ENCODE measurements around the gene OPN1MW.
"Not testable (repeated sequence)": the region's sequence is repeated elsewhere in the genome, so short reads cannot be mapped to it uniquely, and the experiment has no call there.

Gene OPN1MW

GRCh38 chrX:154182296-154182695 is at the start of gene OPN1MW:
TSS of gene OPN1MW (plus strand) at chrX:154182596. CDS start at chrX:154182678, 82 bp downstream.
- DNase-seq (ENCODE audit: low read depth), result not testable (repeated sequence)

- DNase-seq (ENCODE audit: low read depth), result no peak
Observed at GRCh38 chrX:154135458-154136229, 46.8 kb upstream of the OPN1MW start.

GRCh38 chrX:154136627-154137161 is 45.7 kb upstream of the OPN1MW start:
- peak; percentile 27 for DNase-seq (ENCODE audit: low read depth)

GRCh38 chrX:154138857-154139256 is 43.5 kb upstream of the OPN1MW start:
- DNase-seq (ENCODE audit: low read depth), result no peak

- DNase-seq (ENCODE audit: low read depth), result no peak
Observed at GRCh38 chrX:154140206-154140605, 42.2 kb upstream of the OPN1MW start.

- DNase-seq (ENCODE audit: low read depth), result no peak
Observed at GRCh38 chrX:154140742-154141141, 41.7 kb upstream of the OPN1MW start.

GRCh38 chrX:154142386-154142785 is 40.0 kb upstream of the OPN1MW start:
- DNase-seq (ENCODE audit: low read depth), result no peak

- DNase-seq (ENCODE audit: low read depth), result no peak
Observed at GRCh38 chrX:154142950-154143745, 39.2 kb upstream of the OPN1MW start.

- DNase-seq (ENCODE audit: low read depth), result not testable (repeated sequence)
Observed at GRCh38 chrX:154144010-154144409, 38.4 kb upstream of the OPN1MW start, which contains the start of gene OPN1LW. TSS of gene OPN1LW (plus strand) at chrX:154144243. CDS start at chrX:154144284, 41 bp downstream.

- DNase-seq (ENCODE audit: low read depth), result not testable (repeated sequence)
Observed at GRCh38 chrX:154151030-154151429, 31.4 kb upstream of the OPN1MW start.

- DNase-seq (ENCODE audit: low read depth), result not testable (repeated sequence)
Observed at GRCh38 chrX:154156221-154156620, 26.2 kb upstream of the OPN1MW start.

- not testable (repeated sequence) for DNase-seq (ENCODE audit: low read depth)
Observed at GRCh38 chrX:154157207-154157606, 25.2 kb upstream of the OPN1MW start.

- not testable (repeated sequence) for DNase-seq (ENCODE audit: low read depth)
Observed at GRCh38 chrX:154159345-154159744, 23.1 kb upstream of the OPN1MW start.

- DNase-seq (ENCODE audit: low read depth), result not testable (repeated sequence)
Observed at GRCh38 chrX:154164902-154165301, 17.5 kb upstream of the OPN1MW start.

- not testable (repeated sequence) for DNase-seq (ENCODE audit: low read depth)
Observed at GRCh38 chrX:154168384-154168783, 14.0 kb upstream of the OPN1MW start.

- DNase-seq (ENCODE audit: low read depth), result not testable (repeated sequence)
Observed at GRCh38 chrX:154172535-154172943, 9.9 kb upstream of the OPN1MW start.

- not testable (repeated sequence) for DNase-seq (ENCODE audit: low read depth)
Observed at GRCh38 chrX:154174356-154174755, 8.0 kb upstream of the OPN1MW start.

GRCh38 chrX:154183794-154184193 is 1.4 kb downstream of the OPN1MW start:
- not testable (repeated sequence) for DNase-seq (ENCODE audit: low read depth)

GRCh38 chrX:154192846-154193245 is 10.4 kb downstream of the OPN1MW start:
- DNase-seq (ENCODE audit: low read depth), result not testable (repeated sequence)

GRCh38 chrX:154194316-154194715 is 11.9 kb downstream of the OPN1MW start:
- DNase-seq (ENCODE audit: low read depth), result not testable (repeated sequence)

- not testable (repeated sequence) for DNase-seq (ENCODE audit: low read depth)
Observed at GRCh38 chrX:154196466-154196865, 14.1 kb downstream of the OPN1MW start.

GRCh38 chrX:154209670-154210418 is 27.4 kb downstream of the OPN1MW start:
- DNase-seq (ENCODE audit: low read depth), result not testable (repeated sequence)
